Amygdala (tissue), 56 donors: ENCODE measurements around the gene SMO.
"Not testable (repeated sequence)": the region's sequence is repeated elsewhere in the genome, so short reads cannot be mapped to it uniquely, and the experiment has no call there.

ENCODE experiments used
- DNase-seq, 56 donors: peaks; one replicate each; lab custom pipeline; 2025; lab: John Stamatoyannopoulos, UW

SMO gene

DNA sequence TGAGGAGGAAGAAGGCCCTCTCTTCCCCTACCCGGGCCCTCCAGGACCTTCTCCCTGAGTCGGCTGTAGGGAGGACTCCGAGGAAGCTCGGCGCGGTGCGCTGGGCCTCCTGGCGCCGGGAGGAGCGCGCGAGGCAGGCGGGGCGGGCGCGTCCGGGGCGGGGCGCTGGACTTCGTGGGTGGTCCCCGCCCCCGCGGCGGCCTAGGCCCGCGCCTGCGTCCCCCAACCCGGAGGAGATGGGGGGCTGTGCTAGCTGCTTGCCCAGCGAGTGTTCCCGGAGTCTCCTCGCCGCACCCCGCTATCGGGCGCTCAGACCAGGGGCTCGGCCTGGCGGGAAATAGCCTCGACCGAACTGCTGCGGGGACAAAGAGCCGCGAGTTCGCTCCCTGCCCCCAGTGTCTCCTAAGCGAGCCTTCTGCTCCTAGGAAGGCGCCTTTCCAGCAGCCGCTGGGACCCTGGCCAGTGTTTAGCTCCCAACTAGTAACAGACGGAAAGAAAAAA, 19.2 kb upstream of the SMO start:
- peak in 6 of 56 donors; percentile 12 to 41 (median 26) for DNase-seq

DNA sequence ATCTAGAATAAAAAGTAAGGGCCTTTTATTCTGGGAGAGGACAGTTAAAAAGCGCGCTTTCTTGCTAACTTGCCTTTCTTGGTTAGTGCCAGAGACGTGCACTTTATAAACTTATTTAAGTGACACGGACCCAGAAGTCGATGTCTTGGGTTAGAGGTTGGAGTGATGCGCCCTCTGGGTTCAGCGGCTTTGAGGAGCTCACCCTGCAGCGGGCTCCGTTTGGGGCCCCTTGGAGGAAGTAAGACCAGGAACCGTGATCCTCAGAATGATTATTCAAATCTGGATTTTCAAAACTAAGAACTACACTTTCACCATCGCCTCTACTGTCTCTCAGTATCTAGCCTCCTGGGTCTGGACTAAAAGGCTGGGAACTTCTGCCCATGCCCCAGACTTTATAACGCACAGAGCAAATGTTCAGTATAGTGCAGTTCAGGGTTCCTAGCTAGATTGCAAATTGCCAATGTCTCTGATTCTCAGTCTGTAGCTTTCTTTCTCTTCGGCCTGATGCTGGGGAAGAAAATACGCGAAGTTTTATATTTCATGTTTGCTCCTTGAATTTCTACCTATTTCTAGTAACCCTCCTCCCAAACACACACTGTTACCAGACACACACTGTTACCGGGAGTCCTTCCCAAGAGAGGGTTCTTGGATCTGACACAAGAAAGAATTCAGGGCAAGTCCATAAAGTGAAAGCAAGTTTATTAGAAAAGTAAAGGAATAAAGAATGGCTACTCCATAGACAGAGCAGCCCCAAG, 18.6 kb upstream of the SMO start:
- DNase-seq: peak in 1 of 56 donors; percentile 6

DNA sequence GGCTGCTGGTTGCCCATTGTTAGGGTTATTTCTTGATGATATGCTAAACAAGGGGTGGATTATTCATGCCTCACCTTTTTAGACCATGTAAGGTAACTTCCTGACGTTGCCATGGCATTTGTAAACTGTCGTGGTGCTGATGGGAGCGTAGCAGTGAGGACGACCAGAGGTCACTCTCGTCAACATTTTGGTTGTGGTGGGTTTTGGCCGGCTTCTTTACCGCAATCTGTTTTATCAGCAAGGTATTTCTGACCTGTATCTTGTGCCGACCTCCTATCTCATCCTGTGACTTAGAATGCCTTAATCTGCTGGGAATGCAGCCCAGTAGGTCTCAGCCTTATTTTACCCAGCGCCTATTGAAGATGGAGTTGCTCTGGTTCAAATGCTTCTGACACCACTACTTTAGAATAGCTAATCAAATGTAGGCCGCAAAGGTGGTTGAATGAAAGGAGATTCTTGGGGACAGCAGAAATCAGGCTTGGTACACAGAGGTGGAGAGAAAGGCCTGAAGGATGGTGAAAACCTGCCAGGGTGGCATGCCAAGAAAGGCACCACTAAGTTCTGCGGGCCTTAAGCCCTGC, 17.9 kb upstream of the SMO start:
- no peak for DNase-seq

DNA sequence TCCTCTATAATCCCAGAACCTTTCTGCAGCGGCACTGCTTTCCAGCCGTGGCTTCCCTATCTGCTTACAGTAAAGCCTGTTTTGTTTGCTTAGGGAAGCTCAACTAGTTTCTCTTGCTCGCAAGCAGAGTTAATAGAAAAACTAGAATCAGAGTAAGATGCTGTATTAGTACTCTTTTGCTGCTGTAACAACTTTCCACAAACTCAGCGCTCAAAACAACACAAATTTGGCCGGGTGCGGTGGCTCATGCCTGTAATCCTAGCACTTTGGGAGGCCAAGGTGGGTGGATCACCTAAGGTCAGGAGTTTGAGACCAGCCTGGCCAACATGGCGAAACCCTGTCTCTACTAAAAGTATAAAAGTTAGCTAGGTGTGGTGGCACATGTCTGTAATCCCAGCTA, 14.6 kb upstream of the SMO start:
- DNase-seq: not testable (repeated sequence)

DNA sequence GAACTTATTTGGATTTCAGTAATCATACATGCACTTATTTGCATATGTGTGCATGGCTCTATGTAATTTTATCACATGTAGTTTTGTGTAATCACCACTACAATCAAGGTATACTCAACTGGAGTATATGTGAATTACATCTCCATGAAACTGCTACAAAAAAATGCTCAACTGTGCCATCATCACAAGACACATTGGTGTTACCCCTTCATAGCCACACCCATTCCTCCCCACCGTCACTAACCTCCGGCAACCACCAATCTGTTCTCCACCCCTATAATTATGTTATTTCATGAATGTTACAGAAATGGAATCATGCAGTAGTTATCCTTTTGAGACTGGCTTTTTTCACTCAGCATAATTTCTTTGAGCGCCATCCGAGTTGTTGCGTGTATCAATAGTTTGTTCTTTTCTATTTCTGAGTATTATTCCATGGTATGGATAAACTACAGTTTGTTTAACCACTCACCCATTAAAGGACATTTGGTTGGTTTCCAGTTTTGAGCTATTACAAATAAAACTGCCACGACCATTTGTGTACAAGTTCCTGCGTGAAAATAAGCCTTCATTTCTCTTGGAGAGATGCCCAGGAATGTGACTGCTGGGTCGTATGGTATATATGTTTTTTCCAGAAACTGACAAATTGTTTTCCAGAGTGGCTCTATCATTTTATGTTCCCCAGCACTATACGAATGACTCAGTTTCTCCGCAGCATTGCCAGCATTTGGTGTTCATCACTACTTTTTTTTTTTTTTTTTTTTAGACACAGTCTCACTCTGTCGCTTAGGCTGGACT, 11.3 kb upstream of the SMO start:
- no peak for DNase-seq

DNA sequence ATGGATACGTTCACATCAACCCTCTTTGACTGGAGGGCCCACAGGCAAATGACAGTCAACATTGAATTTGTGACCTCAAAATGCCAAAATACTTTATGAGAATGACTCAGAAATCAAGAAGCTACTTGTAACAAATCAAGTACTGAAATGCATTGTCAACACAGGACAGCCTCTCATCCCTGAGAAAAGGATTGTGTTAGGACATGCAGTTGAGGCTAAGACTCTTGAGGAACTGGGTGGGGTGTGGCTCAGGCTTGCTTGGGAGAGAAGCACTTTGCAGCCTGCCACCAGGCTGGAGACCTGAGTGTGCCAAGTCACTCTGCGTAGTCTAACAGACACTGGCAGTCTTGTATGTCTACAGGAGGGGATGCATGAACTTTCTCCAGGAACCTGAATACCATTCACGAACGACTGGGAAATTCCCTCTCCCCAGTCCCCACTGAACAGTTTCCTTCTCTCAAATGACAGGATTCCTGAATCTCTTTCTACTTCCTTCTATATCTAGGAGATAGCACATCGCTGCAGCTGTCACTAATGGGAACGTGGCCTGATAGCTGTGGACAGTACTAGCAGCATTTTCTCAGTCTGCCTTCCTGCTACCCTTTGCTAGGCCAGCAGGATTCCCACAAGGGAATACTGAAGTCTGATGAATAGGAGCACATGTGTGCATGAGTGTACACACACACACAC, 3.3 kb upstream of the SMO start:
- no peak for DNase-seq

DNA sequence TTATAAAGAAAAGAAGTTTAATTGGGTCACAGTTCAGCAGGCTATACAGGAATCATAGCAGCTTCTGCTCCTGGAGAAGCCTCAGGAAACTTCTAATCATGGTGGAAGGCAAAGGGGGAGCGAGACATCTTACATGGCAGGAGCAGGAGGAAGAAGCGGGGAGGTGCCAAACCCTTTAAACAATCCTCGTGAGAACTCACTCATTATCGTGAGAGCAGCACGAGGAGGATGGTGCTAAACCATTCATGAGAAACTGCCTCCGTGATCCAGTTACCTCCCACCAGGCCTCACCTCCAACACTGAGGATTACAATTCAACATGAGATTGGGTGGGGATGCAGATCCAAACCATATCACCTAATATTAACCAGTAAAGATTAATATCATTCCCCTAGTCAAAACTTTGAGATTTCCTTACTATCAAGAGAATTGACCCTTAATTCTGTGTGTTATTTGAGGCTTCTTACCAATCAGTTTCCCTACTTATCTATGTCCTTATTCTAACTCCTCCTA, 1.6 kb upstream of the SMO start:
- no peak for DNase-seq

DNA sequence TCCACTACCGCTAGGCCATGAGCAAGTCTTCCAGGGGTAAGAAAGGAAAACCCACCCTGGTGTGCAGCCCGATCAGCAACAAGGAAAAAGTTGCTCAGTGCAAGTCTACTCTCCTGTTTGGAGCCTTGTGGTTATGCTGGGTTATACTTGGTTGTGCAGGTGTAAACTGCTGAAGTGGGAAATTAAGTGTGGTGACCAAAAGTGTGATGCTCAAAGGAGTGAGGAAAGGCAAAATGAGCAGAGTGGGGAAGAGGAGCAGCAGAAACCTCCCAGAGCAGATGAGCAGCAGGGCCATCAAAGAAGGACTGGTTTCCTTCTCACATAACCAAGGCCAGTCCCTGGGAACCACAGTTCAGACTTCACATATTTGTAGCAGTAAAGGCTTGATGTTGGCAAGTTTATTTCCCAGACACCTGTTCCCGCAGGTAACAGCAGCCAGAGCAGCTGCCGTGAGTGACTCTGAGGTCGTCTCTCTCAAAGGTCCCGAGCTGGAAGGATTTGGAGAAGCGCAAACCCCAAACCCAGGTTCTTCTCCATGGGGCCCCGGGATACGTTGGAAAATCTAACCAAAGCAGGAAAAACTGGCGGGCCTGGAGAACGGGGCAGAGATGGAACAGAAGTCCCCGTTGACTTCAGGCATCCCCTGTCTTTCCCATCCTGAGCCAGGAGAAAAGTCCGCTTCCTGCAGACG, 607 bp upstream of the SMO start:
- DNase-seq: no peak

DNA sequence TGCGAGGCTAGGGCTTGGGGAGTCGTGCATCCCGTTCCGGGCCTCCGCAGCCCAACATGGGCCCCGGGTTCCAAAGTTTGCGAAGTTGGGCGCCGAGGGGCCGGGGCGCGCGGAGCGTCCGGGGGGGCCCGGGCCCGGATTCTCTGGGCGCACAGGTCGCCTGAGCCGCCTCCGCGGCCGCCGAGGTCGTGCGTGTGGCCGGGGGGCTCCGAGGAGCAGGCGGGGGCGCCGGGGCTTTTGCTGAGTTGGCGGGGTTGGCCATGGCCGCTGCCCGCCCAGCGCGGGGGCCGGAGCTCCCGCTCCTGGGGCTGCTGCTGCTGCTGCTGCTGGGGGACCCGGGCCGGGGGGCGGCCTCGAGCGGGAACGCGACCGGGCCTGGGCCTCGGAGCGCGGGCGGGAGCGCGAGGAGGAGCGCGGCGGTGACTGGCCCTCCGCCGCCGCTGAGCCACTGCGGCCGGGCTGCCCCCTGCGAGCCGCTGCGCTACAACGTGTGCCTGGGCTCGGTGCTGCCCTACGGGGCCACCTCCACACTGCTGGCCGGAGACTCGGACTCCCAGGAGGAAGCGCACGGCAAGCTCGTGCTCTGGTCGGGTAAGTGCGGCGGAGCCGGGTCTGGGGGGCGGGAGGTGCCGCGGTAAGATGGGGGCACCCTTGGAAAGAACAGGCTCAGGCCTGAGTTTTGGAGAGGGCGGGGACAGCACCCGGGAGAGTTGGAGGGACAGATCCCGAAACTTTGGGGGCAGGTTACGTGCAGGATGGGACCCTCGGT, 643 bp downstream of the SMO start:
- no peak for DNase-seq

DNA sequence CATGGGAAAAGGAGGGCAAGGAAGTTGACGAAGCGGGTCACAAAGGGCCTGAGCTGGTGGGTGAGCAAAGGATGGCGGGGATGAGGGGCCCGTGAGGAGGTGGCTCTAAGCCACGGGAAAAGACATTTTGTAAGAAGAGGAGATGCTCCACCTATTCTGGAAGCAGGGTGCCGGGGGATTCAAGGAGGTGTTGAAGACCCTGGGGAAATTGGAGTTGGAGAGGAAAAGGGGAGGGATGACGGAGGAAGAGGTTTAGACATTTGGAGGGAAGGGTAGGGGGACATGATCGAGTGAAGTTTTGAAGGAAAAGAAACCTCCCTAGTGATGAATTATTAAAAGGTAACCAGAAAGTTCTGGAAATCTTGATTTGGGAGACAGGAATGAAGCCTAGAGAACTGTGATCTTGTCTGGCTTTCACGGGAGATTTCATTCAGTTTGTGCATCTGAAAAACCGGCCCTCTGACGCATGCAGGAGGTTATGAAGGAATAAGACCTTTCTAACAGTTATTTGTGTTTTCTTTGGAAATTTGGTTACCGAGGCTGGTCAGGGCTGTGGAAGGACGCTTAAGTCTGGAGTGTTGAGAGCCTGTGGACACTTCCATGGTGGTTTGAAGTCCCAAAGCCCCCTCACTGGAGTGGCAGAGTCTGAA, 1.4 kb downstream of the SMO start:
- no peak for DNase-seq

DNA sequence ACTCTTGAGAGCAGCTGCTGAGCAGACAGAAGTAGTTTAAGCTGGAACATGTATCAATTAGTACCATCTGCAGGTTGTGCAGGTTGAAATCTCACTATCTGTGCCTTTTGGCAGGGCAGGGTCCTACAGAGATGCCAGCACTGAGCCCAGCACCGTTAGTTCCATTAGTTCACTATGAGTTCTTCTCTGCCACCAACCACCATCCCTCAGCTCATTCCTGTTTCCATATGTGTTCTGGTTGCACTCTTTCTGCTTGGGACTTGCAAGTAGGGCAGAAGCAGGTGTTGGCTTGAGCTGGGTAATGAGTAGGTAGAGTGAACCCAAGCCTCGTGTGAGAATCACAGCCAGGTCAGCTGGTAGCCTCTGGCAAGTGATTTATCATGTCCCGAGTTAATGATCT, 2.8 kb downstream of the SMO start:
- no peak for DNase-seq

DNA sequence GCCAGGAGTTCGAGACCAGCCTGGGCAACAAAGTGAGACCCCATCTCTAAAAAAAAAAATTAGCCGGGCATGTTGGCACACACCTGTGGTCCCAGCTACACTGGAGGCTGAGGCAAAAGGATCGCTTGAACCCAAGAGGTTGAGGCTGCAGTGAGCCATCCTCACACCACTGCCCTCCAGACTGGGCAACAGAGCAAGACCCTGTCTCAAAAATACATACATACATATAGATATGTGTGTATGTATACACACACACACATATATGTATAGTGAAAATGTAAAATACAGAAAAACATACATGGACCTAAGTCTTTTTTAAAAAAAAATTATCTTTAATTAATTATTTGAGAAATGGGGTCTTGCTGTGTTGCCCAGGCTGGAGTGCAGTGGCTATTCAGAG, 5.5 kb downstream of the SMO start:
- DNase-seq: no peak

DNA sequence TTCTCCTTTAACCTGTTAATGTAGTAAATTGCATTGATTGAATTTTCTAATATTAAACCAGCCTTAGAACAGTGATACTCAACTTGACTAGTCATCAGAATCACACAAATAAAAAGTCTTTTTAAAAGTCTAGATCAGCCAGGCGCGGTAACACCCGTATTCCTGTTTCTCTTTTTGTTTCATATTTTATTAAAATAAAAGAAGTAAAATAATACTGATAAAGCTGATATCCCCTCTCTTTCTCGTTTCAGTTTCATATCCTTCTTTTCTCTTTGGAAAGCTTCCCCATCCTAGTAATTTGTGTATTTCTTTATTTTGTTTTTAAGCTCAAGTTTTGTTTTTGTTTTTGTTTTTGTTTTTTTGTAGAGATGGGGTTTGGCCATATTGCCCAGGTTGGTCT, 9.3 kb downstream of the SMO start:
- no peak for DNase-seq

DNA sequence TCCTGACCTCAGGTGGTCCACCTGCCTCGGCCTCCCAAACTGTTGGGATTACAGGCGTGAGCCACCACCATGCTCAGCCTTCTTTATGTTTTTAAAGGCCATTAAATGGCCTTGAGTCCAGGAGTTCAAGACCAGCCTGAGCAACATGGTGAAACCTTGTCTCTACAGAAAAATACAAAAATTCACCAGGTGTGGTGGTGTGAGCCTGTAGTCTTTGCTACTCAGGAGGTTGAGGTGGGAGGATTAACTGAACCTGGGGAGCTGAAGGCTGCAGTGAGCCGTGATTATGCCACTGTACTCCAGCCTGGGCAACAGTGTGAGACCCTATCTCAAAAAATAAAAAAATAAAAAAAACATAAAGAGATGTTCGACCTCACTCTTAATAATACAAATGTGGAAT, 11.0 kb downstream of the SMO start:
- DNase-seq: no peak

DNA sequence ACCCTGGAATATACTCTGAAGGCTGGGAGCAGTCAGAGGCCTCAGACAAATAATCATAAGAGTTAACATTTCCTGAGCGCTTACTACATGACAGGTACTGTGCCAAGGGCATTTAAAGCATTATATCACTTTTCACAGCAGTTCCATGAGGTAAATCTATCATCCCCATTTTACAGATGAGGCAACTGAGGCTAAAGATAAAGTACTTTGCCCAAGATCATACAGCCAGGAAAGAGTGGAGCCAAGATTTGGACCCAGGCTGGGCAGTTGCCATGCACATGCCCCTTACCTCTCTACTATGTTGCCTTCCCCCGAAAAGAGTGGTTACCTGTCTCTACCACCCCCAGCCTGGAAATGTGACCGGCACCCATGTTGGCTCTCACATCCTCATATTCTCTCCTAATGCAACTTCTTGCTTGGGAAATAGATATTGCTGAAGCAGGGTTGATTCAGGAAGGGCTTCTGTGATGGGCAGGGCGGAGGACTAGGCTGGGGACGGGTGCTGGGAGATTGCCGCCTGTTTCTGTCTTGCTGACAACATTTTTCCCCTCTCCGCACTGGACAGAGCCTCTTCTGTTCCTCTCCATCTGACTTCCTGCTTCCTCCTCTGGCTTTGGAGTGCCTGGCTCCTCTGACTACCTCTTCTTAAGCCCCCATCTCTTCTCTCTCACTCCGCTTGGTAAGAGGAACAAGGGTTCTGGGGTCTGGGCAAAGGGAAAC, 13.8 kb downstream of the SMO start:
- no peak for DNase-seq

DNA sequence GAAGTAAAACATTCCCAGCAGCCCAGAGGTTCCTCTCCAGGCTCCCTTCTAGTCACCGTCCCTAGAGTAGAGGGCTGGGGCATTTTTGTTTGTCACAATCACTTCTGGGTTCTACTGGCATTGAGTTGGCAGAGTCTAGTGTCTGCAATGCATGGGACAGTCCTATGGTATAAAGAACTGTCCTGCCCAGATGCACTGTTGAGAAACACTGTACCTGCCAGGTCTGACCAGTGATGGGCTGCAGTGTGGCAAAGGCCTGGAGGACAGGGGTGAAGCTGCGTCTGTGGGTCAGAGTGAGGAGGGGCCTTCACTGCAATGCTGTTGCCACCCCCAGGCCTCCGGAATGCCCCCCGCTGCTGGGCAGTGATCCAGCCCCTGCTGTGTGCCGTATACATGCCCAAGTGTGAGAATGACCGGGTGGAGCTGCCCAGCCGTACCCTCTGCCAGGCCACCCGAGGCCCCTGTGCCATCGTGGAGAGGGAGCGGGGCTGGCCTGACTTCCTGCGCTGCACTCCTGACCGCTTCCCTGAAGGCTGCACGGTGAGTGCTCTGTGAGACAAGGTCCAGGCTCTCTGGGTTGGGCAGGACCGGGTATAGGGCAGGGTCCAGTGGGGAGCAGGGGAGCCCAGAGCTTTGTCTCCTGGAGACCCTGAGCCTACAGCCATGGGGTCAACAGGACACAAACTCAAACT, 14.8 kb downstream of the SMO start:
- no peak for DNase-seq

DNA sequence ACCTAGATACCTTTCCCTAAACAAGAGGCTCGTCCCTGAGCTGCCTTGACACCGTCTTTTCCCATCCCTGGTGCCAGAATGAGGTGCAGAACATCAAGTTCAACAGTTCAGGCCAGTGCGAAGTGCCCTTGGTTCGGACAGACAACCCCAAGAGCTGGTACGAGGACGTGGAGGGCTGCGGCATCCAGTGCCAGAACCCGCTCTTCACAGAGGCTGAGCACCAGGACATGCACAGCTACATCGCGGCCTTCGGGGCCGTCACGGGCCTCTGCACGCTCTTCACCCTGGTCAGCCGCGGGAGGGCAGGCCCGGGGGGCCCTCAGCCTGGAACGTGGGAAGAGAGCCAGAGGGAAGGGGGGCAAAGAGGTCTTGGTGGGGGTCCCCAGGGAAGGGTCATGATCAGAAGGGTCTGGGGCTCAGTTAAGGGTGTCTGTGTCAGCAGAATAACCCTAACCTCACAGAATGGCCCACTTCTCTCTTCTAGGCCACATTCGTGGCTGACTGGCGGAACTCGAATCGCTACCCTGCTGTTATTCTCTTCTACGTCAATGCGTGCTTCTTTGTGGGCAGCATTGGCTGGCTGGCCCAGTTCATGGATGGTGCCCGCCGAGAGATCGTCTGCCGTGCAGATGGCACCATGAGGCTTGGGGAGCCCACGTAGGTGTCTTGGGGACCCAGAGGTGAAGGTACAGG, 16.8 kb downstream of the SMO start:
- no peak for DNase-seq
